Measurements from ENCODE around the gene TMEM63C.

TMEM63C gene

GRCh38 chr14:77225254-77225653 lies 43.7 kb downstream of the TMEM63C start:
- DNase-seq: no peak

- DNase-seq: no peak
Measured at GRCh38 chr14:77225892-77226557, 44.4 kb downstream of the TMEM63C start.

GRCh38 chr14:77228056-77228455 lies 46.5 kb downstream of the TMEM63C start:
- DNase-seq: no peak

DNA sequence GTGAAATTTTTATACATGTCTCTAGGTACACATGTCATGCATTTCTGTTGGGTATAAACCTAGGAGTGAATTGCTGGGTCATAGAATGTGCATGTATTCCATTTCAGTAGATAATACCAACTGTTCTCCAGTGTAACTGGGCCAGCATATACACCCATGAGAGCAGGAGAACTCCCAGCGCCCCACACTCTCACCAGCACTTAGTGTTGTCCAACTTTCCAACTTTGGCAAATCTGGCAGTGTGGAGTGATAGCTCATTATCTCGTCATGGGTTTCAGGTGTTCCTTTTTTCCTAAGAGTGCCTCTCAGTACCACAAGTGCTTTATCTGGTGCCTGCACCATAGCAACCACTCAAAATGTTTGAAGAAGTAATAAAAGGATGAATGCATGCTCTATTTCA lies 49.3 kb downstream of the TMEM63C start:
- no peak for DNase-seq

DNA sequence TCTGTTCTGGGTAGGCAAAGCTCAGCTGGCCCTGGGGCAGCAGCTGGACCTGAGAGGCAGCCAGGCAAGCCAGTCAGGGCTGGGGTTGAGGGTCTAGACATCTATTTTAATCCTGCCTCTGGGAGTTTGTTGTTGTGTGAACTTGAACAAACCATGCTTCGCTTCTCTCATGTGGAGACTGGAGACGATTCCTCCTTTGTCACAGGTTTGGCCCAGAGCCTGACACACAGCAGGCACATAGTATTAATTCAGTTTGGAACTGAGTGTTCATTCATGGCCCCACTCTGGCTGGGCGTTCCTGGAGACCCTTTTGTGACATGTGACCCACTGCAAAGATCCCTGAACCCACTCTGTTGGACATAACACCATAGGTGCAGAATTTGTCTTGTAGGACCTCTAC lies 50.1 kb downstream of the TMEM63C start:
- DNase-seq: no peak

DNA sequence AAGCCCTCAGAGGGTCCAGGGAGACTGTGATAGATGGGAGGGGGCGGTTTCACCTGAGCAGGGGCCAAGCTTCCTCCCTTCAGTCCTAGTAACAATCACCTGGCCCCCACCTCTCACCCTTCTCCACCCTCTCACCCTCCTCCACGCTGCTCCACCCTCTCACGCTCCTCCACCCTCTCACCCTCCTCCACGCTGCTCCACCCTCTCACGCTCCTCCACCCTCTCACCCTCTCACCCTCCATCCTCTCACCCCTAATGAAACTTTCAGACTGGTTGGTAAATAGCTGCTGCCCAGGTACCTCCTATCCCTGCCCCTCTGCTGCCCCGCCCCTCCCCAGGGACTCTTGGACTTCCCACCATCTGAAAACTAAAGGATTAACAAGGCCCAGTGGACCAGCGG lies 55.2 kb downstream of the TMEM63C start:
- no peak for DNase-seq

DNA sequence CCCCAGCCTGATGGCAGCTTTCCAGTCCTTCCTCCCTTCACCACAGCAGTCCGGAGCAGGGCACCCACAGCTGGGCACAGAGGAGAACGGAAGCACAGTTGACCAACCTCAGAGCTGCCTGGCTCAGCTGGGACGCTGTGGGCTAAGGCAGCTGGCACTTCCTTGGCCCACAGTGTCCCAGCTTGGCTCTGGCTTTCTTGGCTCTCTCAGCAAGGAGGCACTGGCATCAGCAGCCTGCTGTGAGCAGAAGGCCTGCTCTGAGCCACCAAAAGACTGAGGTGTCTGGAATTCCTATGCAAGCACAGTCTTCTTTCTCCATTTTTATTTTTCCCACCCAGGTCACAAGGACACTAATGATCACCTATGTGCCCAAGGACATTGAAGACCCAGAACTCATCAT lies 56.8 kb downstream of the TMEM63C start:
- no peak for DNase-seq

DNA sequence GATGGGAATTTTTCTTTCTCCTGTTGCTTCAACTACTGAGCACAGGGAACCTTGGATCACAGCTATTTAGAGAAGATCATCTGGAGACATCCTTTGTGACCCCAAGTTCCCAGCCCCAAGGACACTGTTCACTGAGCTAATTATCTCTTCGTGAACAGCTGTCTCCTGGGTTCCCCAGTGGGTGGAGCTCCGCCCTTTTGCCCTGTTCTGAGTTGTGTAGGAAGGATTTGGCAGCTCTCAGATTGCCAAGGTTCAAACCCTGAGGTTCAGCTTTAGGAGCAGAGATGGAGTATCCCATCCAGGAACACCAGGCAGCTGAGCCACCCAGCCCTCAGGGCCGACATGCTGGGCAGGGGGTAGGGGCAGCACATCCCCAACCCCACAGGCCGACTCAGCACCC lies 57.4 kb downstream of the TMEM63C start:
- no peak for DNase-seq

GRCh38 chr14:77239412-77239811 lies 57.8 kb downstream of the TMEM63C start:
- DNase-seq: no peak

DNA sequence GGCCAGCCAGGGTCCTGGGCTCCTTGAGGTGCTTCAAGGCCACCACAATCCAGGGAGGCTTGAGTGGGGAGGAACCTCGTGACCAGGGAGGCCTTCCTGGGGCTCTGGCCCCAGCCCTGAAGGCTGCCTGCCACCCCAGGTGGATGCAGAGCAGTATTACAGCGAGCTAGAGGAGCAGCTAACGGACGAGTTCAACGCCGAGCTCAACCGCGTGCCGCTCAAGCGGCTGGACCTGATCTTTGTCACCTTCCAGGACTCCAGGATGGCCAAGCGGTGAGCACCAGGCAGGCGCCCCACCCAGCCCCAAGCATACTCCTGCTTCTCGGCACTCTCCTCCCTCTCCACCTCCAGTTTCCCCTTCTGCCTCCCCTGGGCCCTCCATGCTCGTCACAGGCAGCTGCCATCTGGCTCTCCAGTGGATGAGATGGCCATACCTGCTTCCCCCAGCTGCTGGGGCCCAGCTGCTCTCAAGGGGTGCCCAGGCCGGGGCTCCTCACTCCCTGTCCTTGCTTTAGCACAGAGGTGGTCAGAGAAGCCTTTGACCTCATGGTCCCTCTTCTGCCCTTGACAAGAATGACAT lies 58.8 kb downstream of the TMEM63C start:
- DNase-seq: no peak

DNA sequence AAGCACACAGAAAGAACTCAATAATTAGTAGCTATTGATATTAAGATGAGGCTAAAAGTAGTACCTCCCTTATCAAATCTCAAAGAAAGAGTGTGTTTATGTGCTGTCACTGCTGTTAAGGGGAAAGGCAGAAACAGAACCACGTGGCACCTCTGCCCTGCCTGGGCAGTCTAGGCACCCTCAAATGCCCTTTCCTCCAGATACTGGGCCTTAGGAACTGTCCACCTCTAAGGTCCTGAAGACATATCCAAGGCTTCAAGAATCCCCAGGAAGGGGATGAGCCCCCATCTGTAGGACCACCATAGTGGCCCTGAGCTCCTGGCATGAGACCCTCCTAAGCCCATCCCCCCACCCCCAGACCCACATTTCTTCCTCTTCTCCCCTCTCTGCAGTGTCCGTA lies 60.4 kb downstream of the TMEM63C start:
- DNase-seq: no peak

DNA sequence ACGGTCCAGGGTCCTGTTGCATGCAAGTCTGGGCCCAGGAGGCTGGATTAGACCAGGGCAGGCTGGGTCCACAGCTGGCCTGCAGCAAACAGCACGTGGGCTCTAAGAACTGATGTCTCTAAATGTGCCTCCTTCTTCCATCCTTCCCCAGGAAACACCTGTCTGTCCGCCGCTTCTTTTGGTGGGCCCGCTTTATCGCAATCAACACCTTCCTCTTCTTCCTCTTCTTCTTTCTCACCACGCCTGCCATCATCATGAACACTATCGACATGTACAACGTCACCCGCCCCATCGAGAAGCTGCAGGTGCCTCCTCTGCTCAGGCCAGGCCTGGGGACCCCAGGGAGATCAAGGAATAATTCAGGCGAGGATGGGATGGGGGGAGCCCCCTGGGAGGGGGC lies 61.2 kb downstream of the TMEM63C start:
- no peak for DNase-seq

- DNase-seq: no peak
Measured at GRCh38 chr14:77243853-77244252, 62.3 kb downstream of the TMEM63C start.

DNA sequence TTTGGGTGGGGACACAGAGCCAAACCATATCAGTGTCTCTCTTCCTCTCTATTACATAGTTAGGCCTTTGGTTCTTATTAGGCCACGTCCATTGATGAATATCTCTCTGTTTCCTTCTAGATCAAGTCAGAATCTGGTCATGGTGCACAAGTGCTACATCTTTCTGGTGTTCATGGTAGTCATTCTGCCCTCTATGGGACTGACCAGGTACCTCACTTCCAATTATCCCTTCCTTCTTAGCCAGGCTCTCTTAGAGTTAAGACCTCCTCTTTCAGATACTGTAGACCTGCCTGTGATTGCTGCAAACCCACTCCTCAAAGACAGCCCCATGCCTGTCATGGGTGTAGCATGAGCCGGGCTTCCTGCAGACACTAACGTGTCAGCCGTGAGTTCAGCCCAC lies 64.2 kb downstream of the TMEM63C start:
- no peak for DNase-seq

DNA sequence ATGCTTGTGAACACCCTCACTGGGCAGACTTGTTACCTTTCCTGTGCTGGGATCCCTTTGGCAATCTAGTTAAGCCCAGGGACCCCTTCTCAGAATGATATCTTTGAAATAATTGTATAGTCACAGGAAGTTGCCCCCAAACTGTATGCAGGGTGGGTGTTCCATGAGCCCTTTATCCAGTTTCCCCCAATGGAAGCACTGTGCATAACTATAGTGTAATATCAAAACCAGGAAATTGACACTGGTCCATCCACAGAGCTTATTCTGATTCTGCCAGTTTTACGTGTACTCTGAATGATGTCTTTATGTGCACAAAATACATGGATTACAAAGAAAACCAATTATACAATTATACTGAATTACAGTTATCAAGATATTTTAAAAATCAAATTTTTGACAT lies 65.2 kb downstream of the TMEM63C start:
- no peak for DNase-seq

GRCh38 chr14:77248666-77249065 lies 67.1 kb downstream of the TMEM63C start:
- no peak for DNase-seq

- DNase-seq: no peak
Measured at GRCh38 chr14:77249286-77249685, 67.7 kb downstream of the TMEM63C start.

GRCh38 chr14:77250927-77251326 lies 69.3 kb downstream of the TMEM63C start:
- no peak for DNase-seq

DNA sequence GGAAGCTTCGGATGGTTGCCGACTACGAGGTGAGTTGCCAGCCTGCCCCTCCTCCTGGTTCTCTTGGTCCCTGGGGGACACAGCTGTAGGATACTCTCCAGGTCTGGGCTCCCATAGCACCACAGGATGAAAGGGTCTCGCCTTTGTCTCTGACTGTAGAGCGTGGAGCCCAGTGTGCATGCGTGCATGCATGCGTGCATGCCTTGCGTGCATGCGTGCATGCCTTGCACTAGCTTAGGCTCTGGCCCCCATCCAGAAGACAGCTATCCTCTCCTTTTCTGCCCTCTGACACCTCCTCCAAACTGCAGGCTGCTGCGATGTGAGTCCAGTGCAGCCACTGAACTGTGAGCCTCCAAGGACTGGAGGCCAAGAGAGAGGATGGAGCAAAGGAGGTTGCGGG lies 70.3 kb downstream of the TMEM63C start:
- no peak for DNase-seq

DNA sequence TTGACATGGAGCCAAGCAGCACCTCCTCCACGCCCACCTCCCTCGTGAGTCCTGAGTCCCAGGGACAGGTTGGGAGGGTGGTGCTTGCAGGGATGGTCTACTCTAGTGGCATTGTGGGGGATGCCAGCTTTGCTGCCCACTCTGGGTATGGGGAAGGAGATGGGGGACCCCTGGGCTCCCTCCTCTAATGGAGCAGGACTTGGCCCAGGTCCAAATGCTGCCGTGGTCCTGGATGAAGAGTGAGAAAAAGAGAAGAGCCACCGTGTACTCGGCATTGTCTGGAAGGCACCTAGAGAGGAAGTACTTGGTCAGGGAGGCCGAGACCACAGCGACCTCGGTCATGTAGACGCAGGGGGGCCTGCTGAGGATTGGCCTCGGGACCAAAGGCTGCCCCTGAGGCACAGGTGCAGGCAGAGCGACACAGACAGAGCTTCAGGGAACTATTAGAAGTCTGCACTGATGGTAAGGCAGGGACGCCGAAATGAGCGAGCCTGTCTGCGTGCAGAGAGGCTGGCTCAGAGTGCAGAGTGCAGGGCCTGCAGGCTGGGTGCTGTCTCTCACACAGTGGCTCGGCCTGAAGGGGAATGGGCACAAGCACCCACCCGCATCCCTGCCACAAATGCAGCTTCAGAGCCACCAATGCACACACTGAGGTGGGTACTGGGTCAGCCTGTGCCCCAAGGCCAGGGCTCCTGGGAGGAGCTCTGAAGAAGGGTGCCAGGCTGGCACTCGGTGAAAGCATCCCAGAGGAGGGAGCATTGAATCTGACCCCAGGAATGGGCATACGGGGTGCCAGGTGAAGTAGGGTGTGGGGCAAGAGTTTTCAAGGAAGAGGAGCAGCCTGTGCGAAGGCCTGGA lies 72.0 kb downstream of the TMEM63C start:
- no peak for DNase-seq

- DNase-seq: no peak
Measured at GRCh38 chr14:77256694-77257093, 75.1 kb downstream of the TMEM63C start.

GRCh38 chr14:77257700-77258099 lies 76.1 kb downstream of the TMEM63C start:
- DNase-seq: no peak

DNA sequence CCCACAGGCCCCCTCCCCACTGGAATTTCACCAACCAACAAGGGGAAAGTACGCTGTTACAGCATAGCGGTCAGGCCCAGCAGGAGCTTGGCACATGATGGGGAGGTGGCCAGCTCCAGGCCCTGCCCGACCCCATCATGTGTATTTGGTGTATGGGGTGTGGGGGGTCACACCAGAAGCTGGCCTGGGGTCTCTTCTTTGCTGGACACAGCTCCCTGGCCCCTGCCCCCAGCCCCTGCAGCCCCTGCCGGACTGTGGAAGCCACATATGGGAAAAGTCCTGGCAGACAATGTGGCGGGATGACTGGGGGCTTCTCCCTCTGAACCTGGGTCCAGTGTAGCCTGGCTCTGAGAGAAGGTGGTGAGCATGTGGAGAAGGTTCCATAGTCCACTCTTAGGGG lies 77.0 kb downstream of the TMEM63C start:
- no peak for DNase-seq

- DNase-seq: no peak
Measured at GRCh38 chr14:77259025-77259715, 77.6 kb downstream of the TMEM63C start.

All from KG1 (cell line).